Prostate gland (tissue), 2 donors: Measurements from ENCODE around the gene IFI44.

Experiments used
- POLR2A ChIP-seq: fragments of 450-650 bp; IDR thresholded peaks from one replicate; pipeline ENCODE4 v1.6.1; 2016; ENCODE audit warnings: antibody characterized with exemption, mild to moderate bottlenecking
- POLR2AphosphoS5 ChIP-seq: sonication (generic); formaldehyde crosslinking; IDR thresholded peaks from one replicate; pipeline ENCODE4 v1.6.1; 2017; ENCODE audit warnings: antibody characterized with exemption
- TF ChIP-seq, protein P1 (sequence below), 4 experiments: fragments of 200-600 bp in 2 of 4; fragments of 450-650 bp in 2 of 4; sonication (generic) in 2 of 4; IDR thresholded peaks; 1 replicate in 3 of 4; 2 replicates in 1 of 4; pipeline ENCODE4 v1.5.1; 2016 to 2019; ENCODE audit warnings: antibody characterized with exemption in 4 of 4, mild to moderate bottlenecking in 2 of 4, moderate library complexity in 2 of 4

DNA sequence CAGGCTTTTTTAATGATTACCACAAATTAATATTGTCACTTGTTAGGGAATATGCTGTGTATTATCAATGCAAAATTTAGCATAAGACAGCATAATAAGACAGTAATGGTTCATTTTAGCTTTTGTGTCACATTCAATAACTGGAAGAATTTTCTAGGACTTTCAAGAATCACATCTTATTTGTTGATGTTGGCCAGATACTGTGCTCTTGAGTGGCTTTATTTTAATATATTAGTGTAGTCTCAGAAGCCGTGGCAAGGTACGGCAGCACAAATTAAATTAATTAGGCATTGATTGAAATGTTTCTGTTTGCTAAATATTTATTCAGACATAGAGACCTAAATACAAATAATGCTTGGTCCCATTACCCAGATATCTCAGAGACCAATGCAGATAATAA is 19.0 kb upstream of the IFI44 start:
- TF ChIP-seq POLR2A (no peak), POLR2AphosphoS5 (no peak)
- TF ChIP-seq, protein P1, sequence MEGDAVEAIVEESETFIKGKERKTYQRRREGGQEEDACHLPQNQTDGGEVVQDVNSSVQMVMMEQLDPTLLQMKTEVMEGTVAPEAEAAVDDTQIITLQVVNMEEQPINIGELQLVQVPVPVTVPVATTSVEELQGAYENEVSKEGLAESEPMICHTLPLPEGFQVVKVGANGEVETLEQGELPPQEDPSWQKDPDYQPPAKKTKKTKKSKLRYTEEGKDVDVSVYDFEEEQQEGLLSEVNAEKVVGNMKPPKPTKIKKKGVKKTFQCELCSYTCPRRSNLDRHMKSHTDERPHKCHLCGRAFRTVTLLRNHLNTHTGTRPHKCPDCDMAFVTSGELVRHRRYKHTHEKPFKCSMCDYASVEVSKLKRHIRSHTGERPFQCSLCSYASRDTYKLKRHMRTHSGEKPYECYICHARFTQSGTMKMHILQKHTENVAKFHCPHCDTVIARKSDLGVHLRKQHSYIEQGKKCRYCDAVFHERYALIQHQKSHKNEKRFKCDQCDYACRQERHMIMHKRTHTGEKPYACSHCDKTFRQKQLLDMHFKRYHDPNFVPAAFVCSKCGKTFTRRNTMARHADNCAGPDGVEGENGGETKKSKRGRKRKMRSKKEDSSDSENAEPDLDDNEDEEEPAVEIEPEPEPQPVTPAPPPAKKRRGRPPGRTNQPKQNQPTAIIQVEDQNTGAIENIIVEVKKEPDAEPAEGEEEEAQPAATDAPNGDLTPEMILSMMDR (IDR thresholded peaks at IDR 0.05) = no peak
